Kidney epithelial cell (primary cell): Measurements from ENCODE around the gene ALDH5A1. TPM values are rescaled to one million over a fixed set of nuclear protein-coding genes. Genes with fewer than 3 reads are reported as not detected.

Experiments used
- DNase-seq: peaks from one replicate; pipeline ENCODE4 v3.0.0-alpha.2; 2010; ENCODE audit warnings: low read depth
- H3K27me3 ChIP-seq: 2 replicates; pipeline ENCODE4 v1.6.0; 2011; ENCODE audit warnings: low read length; ENCODE audit not compliant: control insufficient read depth, insufficient read depth
- H3K36me3 ChIP-seq: 2 replicates; pipeline ENCODE4 v1.5.1; 2011; ENCODE audit warnings: low read length; ENCODE audit not compliant: control insufficient read depth, insufficient read depth
- H3K4me3 ChIP-seq: 2 replicates; pipeline ENCODE4 v1.5.1; 2011; ENCODE audit warnings: low read depth, mild to moderate bottlenecking, control low read depth, low read length
- total RNA-seq: library from RNA; depleted of rRNA; stranded (reverse); fragments of >200 nt; gene quantifications from 2 replicates; pipeline ENCODE4 v1.2.3, GENCODE V29; 2015
- TF ChIP-seq, protein P1 (sequence below): IDR thresholded peaks from 2 replicates; pipeline ENCODE4 v1.5.1; 2011; ENCODE audit warnings: mild to moderate bottlenecking, moderate library complexity, low read length, control low read depth, inconsistent platforms; ENCODE audit not compliant: insufficient read depth, poor library complexity, severe bottlenecking

The ALDH5A1 gene
- total RNA-seq, 1 donor from 2014 or later: 7.7 TPM

DNA sequence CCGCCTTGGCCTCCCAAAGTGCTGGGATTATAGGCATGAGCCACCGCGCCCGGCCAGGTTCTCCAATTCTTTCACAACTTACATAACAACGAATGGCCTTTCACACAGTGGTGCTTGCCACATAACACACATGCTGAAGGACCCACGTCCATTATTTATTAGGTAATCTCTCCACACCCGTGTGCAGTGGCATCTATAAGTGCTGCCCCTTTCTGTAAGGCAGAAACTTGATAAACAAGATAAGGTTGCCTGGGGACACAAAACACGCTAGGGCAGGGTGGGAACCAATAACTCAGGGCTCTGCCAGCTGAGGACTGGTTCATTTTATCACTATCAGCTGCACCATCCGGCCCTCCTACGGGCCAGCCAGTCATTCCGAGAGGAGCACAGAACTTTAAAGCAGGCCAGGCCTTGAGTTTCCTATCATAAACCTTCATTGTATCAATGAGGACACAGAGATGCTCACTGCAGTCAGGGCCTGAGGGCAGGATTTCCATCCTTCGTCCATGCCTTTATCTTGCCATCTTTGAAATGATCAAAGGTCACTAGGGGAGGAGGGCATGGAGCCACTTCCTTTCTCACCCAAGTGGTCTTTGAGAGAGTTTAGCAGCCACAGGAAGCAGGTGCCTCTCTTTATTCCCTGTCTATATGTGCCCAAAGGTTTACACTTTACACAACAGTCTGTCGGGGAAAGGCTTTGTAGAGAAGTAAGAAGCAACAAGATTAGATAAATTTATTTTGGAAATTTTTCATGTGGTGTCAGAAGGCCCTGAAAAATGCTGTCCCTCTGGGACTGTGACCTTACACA is 43.0 kb upstream of the ALDH5A1 start:
- TF ChIP-seq, protein P1, sequence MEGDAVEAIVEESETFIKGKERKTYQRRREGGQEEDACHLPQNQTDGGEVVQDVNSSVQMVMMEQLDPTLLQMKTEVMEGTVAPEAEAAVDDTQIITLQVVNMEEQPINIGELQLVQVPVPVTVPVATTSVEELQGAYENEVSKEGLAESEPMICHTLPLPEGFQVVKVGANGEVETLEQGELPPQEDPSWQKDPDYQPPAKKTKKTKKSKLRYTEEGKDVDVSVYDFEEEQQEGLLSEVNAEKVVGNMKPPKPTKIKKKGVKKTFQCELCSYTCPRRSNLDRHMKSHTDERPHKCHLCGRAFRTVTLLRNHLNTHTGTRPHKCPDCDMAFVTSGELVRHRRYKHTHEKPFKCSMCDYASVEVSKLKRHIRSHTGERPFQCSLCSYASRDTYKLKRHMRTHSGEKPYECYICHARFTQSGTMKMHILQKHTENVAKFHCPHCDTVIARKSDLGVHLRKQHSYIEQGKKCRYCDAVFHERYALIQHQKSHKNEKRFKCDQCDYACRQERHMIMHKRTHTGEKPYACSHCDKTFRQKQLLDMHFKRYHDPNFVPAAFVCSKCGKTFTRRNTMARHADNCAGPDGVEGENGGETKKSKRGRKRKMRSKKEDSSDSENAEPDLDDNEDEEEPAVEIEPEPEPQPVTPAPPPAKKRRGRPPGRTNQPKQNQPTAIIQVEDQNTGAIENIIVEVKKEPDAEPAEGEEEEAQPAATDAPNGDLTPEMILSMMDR: no peak
- no peaks in the 10 kb centered on the region for H3K36me3 ChIP-seq
- DNase-seq: no peak
- no peaks in the 10 kb centered on the region for H3K27me3 ChIP-seq
- H3K4me3 ChIP-seq: no peak overlapping the region

DNA sequence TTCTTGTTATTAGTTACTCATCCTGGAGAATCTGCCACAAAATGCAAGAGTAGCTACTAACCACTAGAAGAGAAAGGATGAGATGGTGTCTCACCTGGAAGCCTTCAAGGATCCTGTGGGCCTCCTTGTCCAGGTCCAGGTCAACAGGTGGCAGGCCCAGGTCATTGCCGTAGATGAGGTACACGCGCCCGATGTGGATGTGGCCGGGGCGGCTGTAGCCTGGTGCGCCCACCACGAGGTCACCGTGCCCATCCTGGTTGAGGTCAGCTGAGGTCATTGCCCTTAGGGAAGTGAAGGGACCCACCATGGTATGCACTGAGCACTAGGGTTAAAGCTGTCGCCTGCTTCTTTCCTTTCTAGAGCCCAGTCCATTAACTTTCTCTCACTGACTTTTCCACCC is 40.8 kb upstream of the ALDH5A1 start:
- TF ChIP-seq, protein P1: no peak
- no peak for DNase-seq
- H3K27me3 ChIP-seq: no peaks in the 10 kb centered on the region
- H3K36me3 ChIP-seq: no peaks in the 10 kb centered on the region
- H3K4me3 ChIP-seq: no peak overlapping the region

DNA sequence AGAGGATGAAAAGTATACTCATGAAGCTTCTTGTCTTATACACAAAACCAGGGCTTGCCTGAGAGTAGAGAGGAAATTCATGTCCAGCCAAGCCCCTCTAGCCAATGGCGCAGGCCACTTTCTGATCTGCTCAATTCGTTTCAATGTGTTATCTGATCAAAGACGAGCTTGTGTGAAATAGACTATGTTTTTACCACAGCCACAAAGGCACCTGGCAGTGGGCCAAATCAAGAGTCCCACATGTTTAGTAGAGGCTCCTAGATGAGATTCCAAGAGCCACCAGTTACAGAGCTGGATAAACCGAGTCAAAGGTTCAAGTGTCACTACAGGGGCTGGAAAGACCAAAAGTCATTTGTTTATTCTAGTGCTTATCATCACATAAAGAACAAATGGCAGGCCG is 40.3 kb upstream of the ALDH5A1 start:
- no peak overlapping the region for H3K4me3 ChIP-seq
- DNase-seq: no peak
- TF ChIP-seq, protein P1: no peak
- no peaks in the 10 kb centered on the region for H3K36me3 ChIP-seq
- H3K27me3 ChIP-seq: no peaks in the 10 kb centered on the region

DNA sequence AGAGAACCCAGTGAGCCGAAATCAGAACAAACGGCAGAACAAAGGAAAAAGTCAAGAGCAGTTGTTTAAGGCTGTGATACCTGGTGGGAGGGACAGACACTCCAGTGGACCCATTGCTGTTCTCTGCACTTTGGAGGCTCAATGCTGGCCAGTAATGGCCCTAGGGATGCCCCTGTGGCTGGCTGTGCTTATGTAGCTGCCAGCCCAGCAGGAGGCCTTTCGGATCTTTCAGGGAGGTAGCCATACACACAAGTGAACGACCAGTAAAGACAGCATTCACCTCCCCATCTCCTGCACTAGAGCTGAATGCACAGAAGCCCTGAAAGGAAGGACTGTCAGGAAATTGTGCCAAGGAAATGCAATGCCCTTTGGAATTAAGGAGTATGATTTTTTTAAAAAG is 39.7 kb upstream of the ALDH5A1 start:
- Histone ChIP-seq H3K4me3 (no peak overlapping the region), H3K36me3 (no peaks in the 10 kb centered on the region), H3K27me3 (no peaks in the 10 kb centered on the region)
- DNase-seq: no peak
- TF ChIP-seq, protein P1: no peak

DNA sequence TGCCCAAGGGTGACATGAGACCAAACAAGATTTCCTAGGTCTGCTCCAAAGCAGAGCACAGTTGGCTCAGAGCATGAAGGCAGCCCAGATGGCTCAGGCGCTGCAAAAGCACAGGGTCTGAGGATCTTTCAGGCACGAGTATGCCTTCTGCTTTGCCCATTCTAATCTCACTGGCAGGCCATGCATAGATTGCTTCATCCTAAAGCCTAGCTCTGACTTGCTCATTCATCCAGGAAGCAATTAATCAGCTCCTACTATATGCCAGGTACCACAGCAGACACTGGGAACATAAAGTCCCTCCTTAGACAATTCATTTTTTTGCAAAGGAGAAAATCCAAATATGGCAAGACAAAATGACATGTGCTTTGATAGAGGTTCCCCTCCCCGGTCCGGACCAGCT is 36.6 kb upstream of the ALDH5A1 start:
- Histone ChIP-seq H3K36me3 (no peaks in the 10 kb centered on the region), H3K27me3 (no peaks in the 10 kb centered on the region), H3K4me3 (no peak overlapping the region)
- no peak for DNase-seq
- TF ChIP-seq, protein P1: no peak

DNA sequence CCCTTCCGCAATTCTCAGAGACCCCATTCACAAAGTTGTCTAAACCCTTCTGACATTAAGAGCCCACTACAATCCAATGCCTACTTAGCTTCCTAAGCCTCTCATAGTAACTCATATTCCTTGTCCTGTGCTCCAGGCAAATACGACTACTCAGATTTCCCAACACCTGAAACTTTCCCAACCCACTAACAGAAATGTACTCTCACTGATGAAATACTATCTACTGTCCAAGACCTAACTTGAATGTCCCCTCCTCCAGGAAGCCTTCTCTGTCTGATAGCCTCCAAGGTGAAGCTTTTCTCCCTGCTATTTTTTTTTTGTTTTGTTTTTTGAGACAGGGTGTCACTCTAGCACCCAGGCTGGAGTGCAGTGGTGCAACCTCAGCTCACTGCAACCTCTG is 35.8 kb upstream of the ALDH5A1 start:
- TF ChIP-seq, protein P1: no peak
- H3K36me3 ChIP-seq: no peaks in the 10 kb centered on the region
- H3K27me3 ChIP-seq: no peaks in the 10 kb centered on the region
- H3K4me3 ChIP-seq: no peak overlapping the region
- DNase-seq: no peak
